Astrocyte of the spinal cord (primary cell): Measurements from ENCODE around the gene EIF4E2.

Experiments
- DNase-seq: peaks from one replicate; pipeline ENCODE4 v3.0.0; 2011; ENCODE audit warnings: low read depth, low spot score
- H3K4me3 ChIP-seq: 2 replicates; pipeline ENCODE4 v1.5.1; 2011; ENCODE audit warnings: low read depth, mild to moderate bottlenecking, low read length, moderate library complexity
- CTCF ChIP-seq: IDR thresholded peaks from 2 replicates; pipeline ENCODE4 v1.5.1; 2012; ENCODE audit warnings: low read depth, mild to moderate bottlenecking, low read length, inconsistent platforms
- in situ Hi-C: cut with HindIII; loops from 2 replicates; pipeline ENCODE4 v1.10.0; 2017; ENCODE audit warnings: low sequenced_read_pairs

EIF4E2 gene

GRCh38 chr2:232588031-232588430 is 37.5 kb downstream of the EIF4E2 start:
- in situ Hi-C loops: no loop called here
- no peak overlapping the region for H3K4me3 ChIP-seq
- DNase-seq: no peak
- no peak for TF ChIP-seq CTCF

GRCh38 chr2:232588680-232589585 is 38.4 kb downstream of the EIF4E2 start:
- peak; percentile 84 for DNase-seq
- in situ Hi-C loops: no loop called here
- TF ChIP-seq CTCF: no peak
- H3K4me3 ChIP-seq: no peak overlapping the region

- DNase-seq: peak; percentile 90
- TF ChIP-seq CTCF: peak; percentile 27
- in situ Hi-C loops: no loop called here
- H3K4me3 ChIP-seq: no peak overlapping the region
Measured at GRCh38 chr2:232592772-232593395, 42.4 kb downstream of the EIF4E2 start.

GRCh38 chr2:232593982-232594381 is 43.5 kb downstream of the EIF4E2 start:
- H3K4me3 ChIP-seq: no peak overlapping the region
- in situ Hi-C loops: no loop called here
- no peak for DNase-seq
- no peak for TF ChIP-seq CTCF

- in situ Hi-C loops: no loop called here
- no peak for DNase-seq
- no peak for TF ChIP-seq CTCF
- no peak overlapping the region for H3K4me3 ChIP-seq
Measured at GRCh38 chr2:232597362-232598079, 47.0 kb downstream of the EIF4E2 start.

- no peak overlapping the region for H3K4me3 ChIP-seq
- DNase-seq: no peak
- TF ChIP-seq CTCF: no peak
- in situ Hi-C loops: no loop called here
Measured at GRCh38 chr2:232598293-232598692, 47.8 kb downstream of the EIF4E2 start.
